Caco-2 (cell line): ENCODE results near the gene RNF11. TPM values are rescaled to one million over a fixed set of nuclear protein-coding genes. Genes with fewer than 3 reads are reported as not detected.

Experiments used
- BruUV-seq: library from RNA; stranded (reverse); fragments of 400-500 nt; replicated peaks from 2 replicates; lab custom pipeline; 2021; lab: Mats Ljungman, UMichigan
- CTCF ChIA-PET: fragments of 300-600 bp; sonication (Branson Sonifier 250); formaldehyde crosslinking; loops from one replicate; lab custom pipeline; 2022; ENCODE audit warnings: antibody characterized with exemption; lab: Charles Lee
- POLR2A ChIA-PET: fragments of 300-600 bp; sonication (Branson Sonifier 250); formaldehyde crosslinking; loops from one replicate; lab custom pipeline; 2022; ENCODE audit warnings: antibody characterized with exemption; lab: Charles Lee
- DNase-seq, 2 experiments: peaks; one replicate each; pipeline versions ENCODE4 v3.0.0 to v3.0.0-alpha.2; 2020 to 2022
- H3K27me3 ChIP-seq: replicated peaks from 2 replicates; pipeline ENCODE4 v1.6.0; 2011; ENCODE audit warnings: low read length; ENCODE audit not compliant: control insufficient read depth, insufficient read depth
- H3K36me3 ChIP-seq: 2 replicates; pipeline ENCODE4 v1.5.1; 2011; ENCODE audit warnings: low read length; ENCODE audit not compliant: control insufficient read depth, insufficient read depth
- H3K4me1 ChIP-seq: fragments of 250-450 bp; sonication (Bioruptor Pico); 2 replicates; pipeline ENCODE4 v1.5.1; 2020; ENCODE audit warnings: mild to moderate bottlenecking
- H3K4me3 ChIP-seq: 2 replicates; pipeline ENCODE4 v1.5.1; 2011; ENCODE audit warnings: low read depth, mild to moderate bottlenecking, control low read depth, low read length
- H3K9me3 ChIP-seq: fragments of 250-450 bp; sonication (Bioruptor Pico); 2 replicates; pipeline ENCODE4 v1.5.1; 2020; ENCODE audit warnings: mild to moderate bottlenecking, moderate library complexity
- H3K27ac Mint-ChIP-seq: one replicate; pipeline ENCODE4 v1.8.0; 2022; ENCODE audit warnings: mixed read lengths; ENCODE audit not compliant: unreplicated experiment
- H3K27me3 Mint-ChIP-seq: one replicate; pipeline ENCODE4 v1.8.0; 2022; ENCODE audit warnings: mixed read lengths; ENCODE audit not compliant: insufficient read depth, unreplicated experiment
- H3K36me3 Mint-ChIP-seq: one replicate; pipeline ENCODE4 v1.8.0; 2022; ENCODE audit warnings: mild to moderate bottlenecking, mixed read lengths; ENCODE audit not compliant: insufficient read depth, unreplicated experiment
- H3K4me1 Mint-ChIP-seq: one replicate; pipeline ENCODE4 v1.8.0; 2022; ENCODE audit warnings: low read depth, mixed read lengths; ENCODE audit not compliant: unreplicated experiment
- H3K4me3 Mint-ChIP-seq: one replicate; pipeline ENCODE4 v1.8.0; 2022; ENCODE audit warnings: mild to moderate bottlenecking, moderate library complexity, mixed read lengths; ENCODE audit not compliant: unreplicated experiment
- H3K9me3 Mint-ChIP-seq: one replicate; pipeline ENCODE4 v1.8.0; 2022; ENCODE audit warnings: mixed read lengths; ENCODE audit not compliant: unreplicated experiment
- intact Hi-C: fragments of 100-400 bp; cut with micrococcal nuclease; formaldehyde crosslinking; loops from one replicate; pipeline ENCODE4 v1.10.0; 2022; ENCODE audit not compliant: unreplicated experiment
- total RNA-seq: library from RNA; stranded (reverse); gene quantifications from 2 replicates; pipeline ENCODE4 v1.2.3, GENCODE V29; 2022
- TF ChIP-seq, protein P1 (sequence below), 2 experiments: fragments of 200-600 bp in 1 of 2; IDR thresholded peaks; 1 replicate in 1 of 2; 2 replicates in 1 of 2; pipeline versions ENCODE4 v1.5.1 to v1.8.0; 2011 to 2022; ENCODE audit warnings: antibody characterized with exemption in 1 of 2, control low read depth in 1 of 2, inconsistent platforms in 1 of 2, low read depth in 1 of 2, low read length in 1 of 2, mild to moderate bottlenecking in 1 of 2, moderate library complexity in 1 of 2; ENCODE audit not compliant: insufficient read depth in 1 of 2, severe bottlenecking in 1 of 2, unreplicated experiment in 1 of 2

Gene RNF11
- total RNA-seq, 1 experiment from 2014 or later, result 44.1 TPM

DNA sequence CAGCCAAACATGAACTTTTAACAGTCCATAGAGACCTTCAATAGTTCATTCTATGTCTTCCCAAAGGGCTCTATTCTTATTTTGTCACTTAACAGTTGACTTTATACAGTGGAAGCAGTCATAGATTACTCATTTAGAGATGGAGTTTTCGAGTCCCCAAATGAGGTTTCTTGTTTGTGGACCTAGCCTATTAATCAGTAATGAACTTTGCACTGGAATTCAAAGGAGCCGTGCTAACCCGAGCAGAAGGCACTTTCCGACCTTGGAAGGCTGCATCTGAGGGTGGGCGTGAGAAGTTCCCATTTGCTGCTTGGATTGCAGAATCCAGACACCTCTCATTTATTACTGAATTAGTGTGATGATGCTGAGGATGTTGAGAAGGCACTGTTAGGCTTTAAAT is 47.9 kb downstream of the RNF11 start:
- no peak overlapping the region for H3K27ac Mint-ChIP-seq
- Histone ChIP-seq H3K4me1 (peaks cover 7% of the 10 kb centered on the region; the same call in 1 of the 2 replicates), H3K36me3 (no peaks in the 10 kb centered on the region), H3K27me3 (no peaks in the 10 kb centered on the region), H3K4me3 (no peak overlapping the region), H3K9me3 (no peaks in the 10 kb centered on the region)
- ChIA-PET POLR2A (no interaction called here), CTCF (no interaction called here)
- no peaks in the 10 kb centered on the region for H3K27me3 Mint-ChIP-seq
- no peak overlapping the region for H3K4me3 Mint-ChIP-seq
- DNase-seq, result no peak
- H3K36me3 Mint-ChIP-seq, result peaks cover 14% of the 10 kb centered on the region
- H3K4me1 Mint-ChIP-seq, result peaks cover 7% of the 10 kb centered on the region
- intact Hi-C loops, result no loop called here
- BruUV-seq, result no TSS peak
- TF ChIP-seq, protein P1, sequence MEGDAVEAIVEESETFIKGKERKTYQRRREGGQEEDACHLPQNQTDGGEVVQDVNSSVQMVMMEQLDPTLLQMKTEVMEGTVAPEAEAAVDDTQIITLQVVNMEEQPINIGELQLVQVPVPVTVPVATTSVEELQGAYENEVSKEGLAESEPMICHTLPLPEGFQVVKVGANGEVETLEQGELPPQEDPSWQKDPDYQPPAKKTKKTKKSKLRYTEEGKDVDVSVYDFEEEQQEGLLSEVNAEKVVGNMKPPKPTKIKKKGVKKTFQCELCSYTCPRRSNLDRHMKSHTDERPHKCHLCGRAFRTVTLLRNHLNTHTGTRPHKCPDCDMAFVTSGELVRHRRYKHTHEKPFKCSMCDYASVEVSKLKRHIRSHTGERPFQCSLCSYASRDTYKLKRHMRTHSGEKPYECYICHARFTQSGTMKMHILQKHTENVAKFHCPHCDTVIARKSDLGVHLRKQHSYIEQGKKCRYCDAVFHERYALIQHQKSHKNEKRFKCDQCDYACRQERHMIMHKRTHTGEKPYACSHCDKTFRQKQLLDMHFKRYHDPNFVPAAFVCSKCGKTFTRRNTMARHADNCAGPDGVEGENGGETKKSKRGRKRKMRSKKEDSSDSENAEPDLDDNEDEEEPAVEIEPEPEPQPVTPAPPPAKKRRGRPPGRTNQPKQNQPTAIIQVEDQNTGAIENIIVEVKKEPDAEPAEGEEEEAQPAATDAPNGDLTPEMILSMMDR (IDR thresholded peaks at IDR 0.05; ENCODE audit: insufficient read depth in 1 of 2, low read depth in 1 of 2, low read length in 1 of 2, severe bottlenecking in 1 of 2, unreplicated experiment in 1 of 2), result no peak
- no peaks in the 10 kb centered on the region for H3K9me3 Mint-ChIP-seq

DNA sequence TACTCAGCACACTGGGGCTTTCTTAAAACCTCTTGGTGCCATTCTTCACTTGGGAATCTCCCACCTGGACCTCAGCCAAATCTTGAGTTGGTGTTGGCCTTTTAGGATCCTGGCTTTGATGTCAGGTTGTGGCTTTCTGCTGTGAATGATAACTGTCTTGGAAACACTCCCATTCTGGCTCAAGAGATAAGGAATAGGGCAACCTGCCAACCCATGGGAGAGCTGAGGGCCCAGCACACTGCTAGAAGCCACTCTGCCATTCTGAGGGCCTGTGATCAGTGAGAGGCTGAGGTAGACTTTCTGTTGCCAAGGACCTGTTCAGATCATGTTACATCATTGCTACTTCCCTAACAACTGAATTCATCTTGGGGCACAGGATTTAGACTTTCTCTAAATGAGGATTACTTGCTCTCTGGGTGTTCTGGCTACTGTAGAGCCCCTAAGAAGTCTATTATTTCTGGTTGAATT is 48.4 kb downstream of the RNF11 start:
- Histone ChIP-seq H3K4me1 (peaks cover 7% of the 10 kb centered on the region; the same call in 1 of the 2 replicates), H3K9me3 (no peaks in the 10 kb centered on the region), H3K36me3 (no peaks in the 10 kb centered on the region), H3K27me3 (no peaks in the 10 kb centered on the region), H3K4me3 (no peak overlapping the region)
- POLR2A ChIA-PET, result no interaction called here
- BruUV-seq, result no TSS peak
- Mint-ChIP-seq H3K9me3 (no peaks in the 10 kb centered on the region), H3K27ac (no peak overlapping the region), H3K36me3 (peaks cover 19% of the 10 kb centered on the region), H3K4me3 (no peak overlapping the region), H3K4me1 (peaks cover 7% of the 10 kb centered on the region), H3K27me3 (no peaks in the 10 kb centered on the region)
- CTCF ChIA-PET, result no interaction called here
- intact Hi-C loops, result no loop called here
- TF ChIP-seq, protein P1 (IDR thresholded peaks at IDR 0.05; ENCODE audit: insufficient read depth in 1 of 2, low read depth in 1 of 2, low read length in 1 of 2, severe bottlenecking in 1 of 2, unreplicated experiment in 1 of 2), result no peak
- no peak for DNase-seq

DNA sequence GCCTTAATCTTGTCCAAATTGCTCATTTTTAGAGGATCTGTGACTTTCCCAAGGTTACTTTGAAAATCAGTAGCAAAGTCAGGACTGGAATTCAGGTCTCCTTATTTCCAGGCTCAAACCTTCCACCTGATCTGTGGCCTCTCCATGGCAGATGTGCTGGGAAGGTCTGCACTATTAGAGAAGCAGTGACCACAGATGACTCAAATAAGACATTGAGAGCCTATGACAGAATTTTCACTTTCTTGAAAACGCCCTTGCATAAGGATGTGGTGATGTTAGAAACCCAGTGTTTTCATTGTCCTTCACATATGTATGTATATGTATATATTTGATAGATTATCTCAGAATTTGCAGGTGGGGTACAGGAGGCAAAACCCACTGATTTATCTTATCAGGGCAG is 49.0 kb downstream of the RNF11 start:
- DNase-seq, result no peak
- Mint-ChIP-seq H3K27ac (no peak overlapping the region), H3K4me1 (peaks cover 7% of the 10 kb centered on the region), H3K4me3 (no peak overlapping the region), H3K27me3 (no peaks in the 10 kb centered on the region), H3K36me3 (peaks cover 21% of the 10 kb centered on the region), H3K9me3 (no peaks in the 10 kb centered on the region)
- intact Hi-C loops, result no loop called here
- TF ChIP-seq, protein P1 (IDR thresholded peaks at IDR 0.05; ENCODE audit: insufficient read depth in 1 of 2, low read depth in 1 of 2, low read length in 1 of 2, severe bottlenecking in 1 of 2, unreplicated experiment in 1 of 2), result no peak
- Histone ChIP-seq H3K36me3 (no peaks in the 10 kb centered on the region), H3K4me3 (no peak overlapping the region), H3K4me1 (peaks cover 7% of the 10 kb centered on the region; the same call in 1 of the 2 replicates), H3K27me3 (no peaks in the 10 kb centered on the region), H3K9me3 (no peaks in the 10 kb centered on the region)
- POLR2A ChIA-PET, result no interaction called here
- no TSS peak for BruUV-seq
- CTCF ChIA-PET, result no interaction called here
